Ishikawa (cell line): ENCODE data around the gene WDFY2.

Source experiments
- EGR1 ChIP-seq: IDR thresholded peaks from 2 replicates; pipeline ENCODE4 v1.6.1; 2012
- EP300 ChIP-seq: IDR thresholded peaks from 2 replicates; pipeline ENCODE4 v1.6.1; 2012; ENCODE audit warnings: borderline replicate concordance
- FOXM1 ChIP-seq: IDR thresholded peaks from 2 replicates; pipeline ENCODE4 v1.6.1; 2012; ENCODE audit warnings: low read depth, borderline replicate concordance
- MAX ChIP-seq: IDR thresholded peaks from 2 replicates; pipeline ENCODE4 v1.6.1; 2012
- RAD21 ChIP-seq: IDR thresholded peaks from 2 replicates; pipeline ENCODE4 v1.6.1; 2012; ENCODE audit warnings: low read depth
- TAF1 ChIP-seq: IDR thresholded peaks from 2 replicates; pipeline ENCODE4 v1.6.1; 2012; ENCODE audit warnings: low read depth, mild to moderate bottlenecking
- TCF12 ChIP-seq: IDR thresholded peaks from 2 replicates; pipeline ENCODE4 v1.6.1; 2012; ENCODE audit warnings: low read depth
- YY1 ChIP-seq: IDR thresholded peaks from 2 replicates; pipeline ENCODE4 v1.6.1; 2012; ENCODE audit warnings: low read depth
- TF ChIP-seq, protein P1 (sequence below): IDR thresholded peaks from 2 replicates; pipeline ENCODE4 v1.6.1; 2012; ENCODE audit warnings: low read depth, mild to moderate bottlenecking
- TF ChIP-seq, protein P2 (sequence below): IDR thresholded peaks from 2 replicates; pipeline ENCODE4 v1.6.1; 2012

DNA sequence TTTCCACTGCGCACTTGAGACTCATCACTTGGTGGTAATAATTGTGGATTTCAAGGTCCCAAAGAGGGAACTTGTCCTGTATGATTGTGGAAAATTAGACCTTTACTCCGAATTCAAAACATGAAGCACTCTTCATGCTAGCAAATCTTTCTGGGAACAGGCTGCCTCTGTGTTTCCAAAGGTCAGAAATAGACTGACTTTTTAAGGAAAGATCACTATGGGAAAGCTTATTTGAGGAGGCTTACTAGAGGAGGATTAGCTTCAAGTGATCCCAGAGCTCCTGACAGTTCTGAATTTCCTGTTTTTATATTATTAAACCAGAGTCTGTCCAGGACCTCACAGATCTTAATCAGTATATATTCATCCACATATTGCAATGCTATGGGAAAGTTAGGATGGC lies 5.5 kb downstream of the WDFY2 start:
- TF ChIP-seq MAX (no peak), TAF1 (no peak), TCF12 (no peak), EP300 (no peak), RAD21 (no peak), FOXM1 (no peak), YY1 (no peak), EGR1 (no peak)
- TF ChIP-seq, protein P1, sequence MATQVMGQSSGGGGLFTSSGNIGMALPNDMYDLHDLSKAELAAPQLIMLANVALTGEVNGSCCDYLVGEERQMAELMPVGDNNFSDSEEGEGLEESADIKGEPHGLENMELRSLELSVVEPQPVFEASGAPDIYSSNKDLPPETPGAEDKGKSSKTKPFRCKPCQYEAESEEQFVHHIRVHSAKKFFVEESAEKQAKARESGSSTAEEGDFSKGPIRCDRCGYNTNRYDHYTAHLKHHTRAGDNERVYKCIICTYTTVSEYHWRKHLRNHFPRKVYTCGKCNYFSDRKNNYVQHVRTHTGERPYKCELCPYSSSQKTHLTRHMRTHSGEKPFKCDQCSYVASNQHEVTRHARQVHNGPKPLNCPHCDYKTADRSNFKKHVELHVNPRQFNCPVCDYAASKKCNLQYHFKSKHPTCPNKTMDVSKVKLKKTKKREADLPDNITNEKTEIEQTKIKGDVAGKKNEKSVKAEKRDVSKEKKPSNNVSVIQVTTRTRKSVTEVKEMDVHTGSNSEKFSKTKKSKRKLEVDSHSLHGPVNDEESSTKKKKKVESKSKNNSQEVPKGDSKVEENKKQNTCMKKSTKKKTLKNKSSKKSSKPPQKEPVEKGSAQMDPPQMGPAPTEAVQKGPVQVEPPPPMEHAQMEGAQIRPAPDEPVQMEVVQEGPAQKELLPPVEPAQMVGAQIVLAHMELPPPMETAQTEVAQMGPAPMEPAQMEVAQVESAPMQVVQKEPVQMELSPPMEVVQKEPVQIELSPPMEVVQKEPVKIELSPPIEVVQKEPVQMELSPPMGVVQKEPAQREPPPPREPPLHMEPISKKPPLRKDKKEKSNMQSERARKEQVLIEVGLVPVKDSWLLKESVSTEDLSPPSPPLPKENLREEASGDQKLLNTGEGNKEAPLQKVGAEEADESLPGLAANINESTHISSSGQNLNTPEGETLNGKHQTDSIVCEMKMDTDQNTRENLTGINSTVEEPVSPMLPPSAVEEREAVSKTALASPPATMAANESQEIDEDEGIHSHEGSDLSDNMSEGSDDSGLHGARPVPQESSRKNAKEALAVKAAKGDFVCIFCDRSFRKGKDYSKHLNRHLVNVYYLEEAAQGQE: no peak
- TF ChIP-seq, protein P2, sequence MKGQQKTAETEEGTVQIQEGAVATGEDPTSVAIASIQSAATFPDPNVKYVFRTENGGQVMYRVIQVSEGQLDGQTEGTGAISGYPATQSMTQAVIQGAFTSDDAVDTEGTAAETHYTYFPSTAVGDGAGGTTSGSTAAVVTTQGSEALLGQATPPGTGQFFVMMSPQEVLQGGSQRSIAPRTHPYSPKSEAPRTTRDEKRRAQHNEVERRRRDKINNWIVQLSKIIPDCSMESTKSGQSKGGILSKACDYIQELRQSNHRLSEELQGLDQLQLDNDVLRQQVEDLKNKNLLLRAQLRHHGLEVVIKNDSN: no peak
